WI38 (cell line): ENCODE measurements around the gene NTNG2.

Source experiments
- H3K4me3 ChIP-seq: 2 replicates; pipeline ENCODE4 v1.5.1; 2011; ENCODE audit warnings: low read depth, mild to moderate bottlenecking, control low read depth, low read length
- TF ChIP-seq, protein P1 (sequence below): IDR thresholded peaks from 2 replicates; pipeline ENCODE4 v1.5.1; 2012; ENCODE audit warnings: low read depth, mild to moderate bottlenecking, control low read depth, low read length

The NTNG2 gene

DNA sequence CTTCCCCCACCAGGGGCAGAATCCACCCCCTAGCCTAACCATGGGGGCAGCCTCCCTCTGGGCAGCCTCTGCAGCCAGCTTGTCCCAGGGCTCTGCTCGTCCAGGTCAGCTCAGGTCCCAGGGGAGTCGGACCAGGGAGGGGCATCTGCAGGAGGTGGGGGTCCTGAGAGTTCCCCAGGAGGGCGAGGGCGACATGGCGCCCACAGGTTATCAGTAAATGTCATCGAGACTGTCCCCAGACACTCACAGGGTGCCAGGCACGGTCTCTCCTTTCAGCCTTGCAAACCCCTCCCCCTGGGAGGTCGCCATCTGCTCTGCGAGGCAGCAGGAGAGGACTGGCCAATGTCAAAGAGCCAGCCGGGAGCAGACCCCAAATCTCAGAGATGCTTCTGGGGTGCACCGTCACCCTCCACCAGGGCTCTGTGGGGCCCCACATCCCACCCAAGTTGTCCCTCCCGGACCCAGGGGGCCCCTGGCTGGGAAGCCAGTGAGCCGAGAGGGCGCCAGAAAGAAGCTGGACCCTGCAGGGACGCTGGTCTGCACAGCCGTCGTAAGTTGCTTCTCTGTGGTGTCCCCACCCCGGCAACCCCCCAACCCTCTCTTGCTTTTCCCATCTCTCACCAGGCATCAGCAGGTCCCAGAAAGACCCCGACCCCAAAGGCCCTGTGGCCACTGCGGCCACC lies 69.3 kb downstream of the NTNG2 start:
- no peak overlapping the region for H3K4me3 ChIP-seq
- TF ChIP-seq, protein P1, sequence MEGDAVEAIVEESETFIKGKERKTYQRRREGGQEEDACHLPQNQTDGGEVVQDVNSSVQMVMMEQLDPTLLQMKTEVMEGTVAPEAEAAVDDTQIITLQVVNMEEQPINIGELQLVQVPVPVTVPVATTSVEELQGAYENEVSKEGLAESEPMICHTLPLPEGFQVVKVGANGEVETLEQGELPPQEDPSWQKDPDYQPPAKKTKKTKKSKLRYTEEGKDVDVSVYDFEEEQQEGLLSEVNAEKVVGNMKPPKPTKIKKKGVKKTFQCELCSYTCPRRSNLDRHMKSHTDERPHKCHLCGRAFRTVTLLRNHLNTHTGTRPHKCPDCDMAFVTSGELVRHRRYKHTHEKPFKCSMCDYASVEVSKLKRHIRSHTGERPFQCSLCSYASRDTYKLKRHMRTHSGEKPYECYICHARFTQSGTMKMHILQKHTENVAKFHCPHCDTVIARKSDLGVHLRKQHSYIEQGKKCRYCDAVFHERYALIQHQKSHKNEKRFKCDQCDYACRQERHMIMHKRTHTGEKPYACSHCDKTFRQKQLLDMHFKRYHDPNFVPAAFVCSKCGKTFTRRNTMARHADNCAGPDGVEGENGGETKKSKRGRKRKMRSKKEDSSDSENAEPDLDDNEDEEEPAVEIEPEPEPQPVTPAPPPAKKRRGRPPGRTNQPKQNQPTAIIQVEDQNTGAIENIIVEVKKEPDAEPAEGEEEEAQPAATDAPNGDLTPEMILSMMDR = no peak

DNA sequence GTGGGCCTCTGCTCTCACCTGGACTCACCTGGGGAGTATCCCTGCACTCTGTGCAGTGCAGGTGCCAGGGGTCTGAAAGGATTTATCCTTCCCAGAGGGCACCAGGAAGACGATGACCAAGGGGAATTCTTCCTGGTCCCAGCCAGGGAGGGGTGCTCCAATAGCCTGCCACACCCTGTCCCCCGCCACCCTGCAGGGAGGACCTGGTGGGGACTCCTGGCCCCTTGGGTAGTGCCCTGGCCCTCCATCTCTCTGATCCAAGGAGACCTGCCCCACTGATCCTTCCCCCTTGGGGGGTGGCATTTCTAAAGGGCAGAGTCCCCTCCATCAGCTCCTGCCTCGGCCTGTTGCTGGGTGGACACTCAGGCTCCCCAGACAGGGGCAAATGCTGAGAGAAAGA lies 70.7 kb downstream of the NTNG2 start:
- H3K4me3 ChIP-seq = no peak overlapping the region
- TF ChIP-seq, protein P1 = no peak

DNA sequence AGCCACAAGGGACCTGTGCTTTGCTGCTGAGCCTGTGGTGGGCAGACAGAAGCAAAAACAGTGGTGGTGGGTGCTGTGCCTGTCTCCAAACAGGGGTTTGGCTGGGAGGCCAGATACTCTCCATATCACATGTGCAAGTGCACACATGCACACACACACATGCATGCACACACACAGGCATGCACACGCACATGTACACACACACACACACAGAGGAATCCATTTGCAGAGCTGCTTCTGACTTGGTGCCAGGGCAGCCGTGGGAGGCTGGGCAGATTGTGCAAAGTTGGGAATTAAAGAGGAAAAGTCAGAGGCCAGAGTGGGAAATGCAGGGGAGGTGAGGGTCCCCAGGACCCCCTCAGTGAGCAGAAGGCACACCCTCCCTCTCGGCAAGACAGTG lies 71.3 kb downstream of the NTNG2 start:
- H3K4me3 ChIP-seq = no peak overlapping the region
- TF ChIP-seq, protein P1 = no peak

DNA sequence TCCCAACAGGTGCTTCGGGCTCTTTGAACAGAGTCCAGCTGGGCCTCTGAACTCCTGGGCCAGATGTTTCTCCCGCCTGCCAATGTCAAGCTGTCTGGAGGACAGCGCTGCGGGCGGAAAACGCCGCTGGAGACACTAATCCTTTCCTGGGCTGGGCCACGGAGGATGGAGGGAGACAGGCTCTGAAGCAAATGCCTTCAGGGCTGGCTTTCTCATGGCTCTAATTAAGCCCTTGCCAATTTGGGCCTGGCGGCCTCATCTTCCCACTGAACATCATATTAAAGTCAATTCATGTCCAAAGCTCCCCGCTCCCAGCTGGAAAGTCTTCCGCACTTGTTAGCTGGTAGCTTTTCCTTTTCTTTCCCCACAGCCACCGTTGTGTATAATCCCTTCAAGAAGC lies 72.7 kb downstream of the NTNG2 start:
- TF ChIP-seq, protein P1 = no peak
- no peak overlapping the region for H3K4me3 ChIP-seq

DNA sequence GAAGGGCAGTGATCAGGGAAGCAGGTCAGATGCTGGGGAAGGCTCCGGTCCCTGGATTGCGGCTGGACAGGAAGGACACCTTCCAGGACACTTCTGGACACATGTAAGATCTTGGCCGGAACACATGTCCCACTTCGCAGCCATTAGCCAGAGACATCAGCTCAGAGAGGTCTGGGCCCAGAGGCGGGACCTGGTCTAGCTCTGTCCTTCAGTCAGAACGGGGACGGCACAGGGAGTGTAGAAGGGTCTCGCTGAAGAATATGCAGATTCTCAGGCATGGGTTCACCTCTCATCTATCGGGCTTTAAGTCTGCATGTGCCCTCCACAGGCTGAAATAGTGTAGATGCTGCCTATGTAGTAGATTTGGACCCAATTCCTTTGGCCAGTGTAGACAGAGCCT lies 73.3 kb downstream of the NTNG2 start:
- TF ChIP-seq, protein P1 = no peak

GRCh38 chr9:132235894-132236661 lies 74.2 kb downstream of the NTNG2 start:
- TF ChIP-seq, protein P1 = peak; percentile 88
- no peak overlapping the region for H3K4me3 ChIP-seq

More for the DNA sequence above, 73.3 kb downstream of the NTNG2 start:
- H3K4me3 ChIP-seq = no peak overlapping the region

DNA sequence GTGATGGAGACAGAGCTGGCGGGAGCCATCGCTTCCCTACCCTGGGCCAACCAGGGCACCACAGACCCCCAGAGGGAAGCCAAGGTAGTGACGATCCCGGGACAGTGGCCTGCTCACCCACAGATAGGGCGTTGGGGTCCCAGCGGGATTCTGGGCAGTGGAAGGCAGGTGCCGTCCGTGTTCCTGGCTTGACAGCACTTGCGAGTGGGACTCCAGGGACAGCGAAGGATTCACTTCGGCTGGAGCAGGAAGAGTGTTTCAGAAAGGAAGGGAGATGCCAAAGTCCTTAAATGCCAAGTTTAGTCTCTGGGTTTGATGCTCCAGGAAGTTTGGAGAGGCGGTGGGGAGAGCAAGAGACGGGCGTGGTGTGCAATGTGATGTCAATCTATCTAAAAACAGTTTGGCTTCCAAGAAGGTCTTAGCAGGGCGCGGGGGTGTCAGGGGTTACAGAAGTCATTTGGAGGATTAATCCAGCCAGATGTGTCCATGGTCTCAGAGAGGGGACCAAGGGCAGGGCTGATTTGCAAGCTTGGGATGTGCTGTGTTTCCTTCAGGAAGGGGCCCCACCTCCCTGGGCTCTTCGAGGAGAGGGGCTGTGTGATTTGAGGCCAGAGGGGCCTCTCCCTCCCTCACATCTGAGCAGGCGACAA lies 74.9 kb downstream of the NTNG2 start:
- TF ChIP-seq, protein P1 = no peak; the same call in 1 of the 2 replicates

More for the DNA sequence above, 74.9 kb downstream of the NTNG2 start:
- no peak overlapping the region for H3K4me3 ChIP-seq
